Left renal pelvis (tissue), 4 donors: ENCODE data around the gene SBF2. TPM values are rescaled to one million over a fixed set of nuclear protein-coding genes. Genes with fewer than 3 reads are reported as not detected.

ENCODE experiments used
- DNase-seq, 4 donors: peaks; one replicate each; pipeline ENCODE4 v3.0.0-alpha.2; 2013; ENCODE audit warnings: low read depth in 4 of 4, low spot score in 3 of 4
- polyA plus RNA-seq, 4 donors: library from polyadenylated mRNA; unstranded; fragments of 120-200 nt; gene quantifications; one replicate each; pipeline ENCODE4 v1.2.1, GENCODE V29; 2013; ENCODE audit not compliant: insufficient read length in 4 of 4

The SBF2 gene
- polyA plus RNA-seq, 4 donors: 43.2 to 51.3 (median 49.2) TPM

DNA sequence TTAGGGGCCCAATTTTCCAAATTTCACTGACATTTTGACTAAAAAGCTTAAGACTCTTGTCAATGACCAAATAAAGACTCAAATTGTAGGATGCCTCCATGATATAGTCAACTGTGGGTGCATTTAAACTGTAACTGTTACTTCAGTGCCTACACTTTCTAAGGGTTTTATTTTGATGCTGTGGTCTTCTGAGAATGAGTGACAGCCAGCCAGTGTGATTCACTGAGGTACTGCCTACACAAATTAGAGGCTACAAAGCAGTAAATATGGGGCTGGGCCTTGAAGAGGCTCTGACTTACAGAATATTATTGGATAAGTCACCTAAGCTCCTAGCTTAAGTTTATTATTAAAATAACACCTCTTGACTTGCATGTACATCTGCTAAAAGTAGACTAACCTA lies 419.6 kb downstream of the SBF2 start:
- no peak for DNase-seq

DNA sequence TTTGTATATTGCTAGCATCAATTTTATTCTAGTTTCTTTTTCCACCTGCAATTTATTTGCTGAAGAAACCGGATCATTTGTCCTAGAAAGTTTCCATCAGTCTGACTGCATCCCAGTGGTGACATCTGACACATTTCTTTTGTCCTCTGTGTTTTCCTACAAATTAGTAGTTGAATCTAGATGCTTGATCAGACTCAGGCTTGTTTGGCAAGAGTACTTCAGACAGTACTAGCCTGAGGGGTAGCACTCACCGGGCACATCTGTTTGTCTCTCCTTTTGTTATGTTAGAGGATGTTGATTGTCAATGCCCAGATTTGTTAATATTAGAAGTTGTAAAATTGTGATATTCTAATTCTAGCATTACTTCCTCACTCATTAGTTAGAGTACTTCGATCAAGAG lies 425.4 kb downstream of the SBF2 start:
- DNase-seq: no peak

DNA sequence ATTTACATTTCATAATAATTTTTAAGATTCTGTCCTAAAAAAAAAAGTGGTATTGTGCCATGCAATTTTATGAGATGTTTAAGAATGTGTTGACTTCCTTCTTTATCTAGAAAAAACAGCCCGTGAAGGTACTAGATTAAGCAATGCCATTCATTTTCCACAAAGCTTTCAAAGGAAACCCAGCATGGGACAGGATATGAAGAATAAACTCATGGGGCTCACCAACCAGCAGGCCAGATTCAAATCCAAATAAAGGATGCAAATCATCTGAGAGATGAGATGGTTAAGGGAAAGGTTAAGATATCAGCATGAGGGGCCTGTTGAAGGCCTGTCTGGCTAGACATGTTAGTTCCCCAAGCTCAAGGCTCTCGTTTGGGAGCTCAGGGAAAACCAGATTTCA lies 431.0 kb downstream of the SBF2 start:
- no peak for DNase-seq

DNA sequence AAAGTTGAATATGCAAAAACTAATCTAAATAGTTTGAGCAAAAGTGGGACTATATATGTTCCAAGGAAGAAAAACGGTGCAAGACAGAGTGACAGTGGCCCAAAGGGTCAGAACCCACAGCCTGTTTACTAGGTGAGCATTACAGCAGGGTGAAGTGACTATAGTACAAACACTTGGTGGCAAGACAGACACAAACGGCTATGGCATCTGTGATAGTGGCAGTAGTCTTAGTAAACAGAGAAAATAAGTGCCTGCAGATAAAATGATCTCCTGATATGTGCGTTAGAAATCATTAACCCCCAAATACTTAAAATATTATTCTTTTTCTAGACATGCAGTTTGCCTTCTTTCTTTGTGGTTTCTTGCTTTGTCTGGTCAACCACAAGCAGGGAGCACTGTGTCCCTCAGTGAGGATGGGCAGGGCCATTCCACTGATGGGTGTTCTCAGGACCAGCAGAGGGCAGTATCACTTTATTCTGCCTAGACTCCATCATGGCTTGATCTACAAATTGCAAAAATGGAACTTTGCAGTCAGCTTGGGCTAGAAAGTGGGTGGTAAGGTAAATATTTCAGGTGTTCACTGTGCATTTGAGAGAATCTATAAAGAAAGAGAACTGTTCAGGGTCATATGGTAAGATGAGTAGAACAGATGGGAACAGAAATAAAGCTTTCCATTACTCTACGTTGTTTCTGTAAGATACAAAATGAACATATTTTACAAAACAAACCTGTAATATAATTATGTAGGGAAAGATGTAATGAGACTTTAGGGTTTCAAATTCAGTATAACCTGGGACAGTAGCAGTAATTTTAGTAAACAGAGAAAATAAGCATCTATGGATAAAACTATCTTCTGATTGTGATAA lies 431.9 kb downstream of the SBF2 start:
- no peak for DNase-seq

DNA sequence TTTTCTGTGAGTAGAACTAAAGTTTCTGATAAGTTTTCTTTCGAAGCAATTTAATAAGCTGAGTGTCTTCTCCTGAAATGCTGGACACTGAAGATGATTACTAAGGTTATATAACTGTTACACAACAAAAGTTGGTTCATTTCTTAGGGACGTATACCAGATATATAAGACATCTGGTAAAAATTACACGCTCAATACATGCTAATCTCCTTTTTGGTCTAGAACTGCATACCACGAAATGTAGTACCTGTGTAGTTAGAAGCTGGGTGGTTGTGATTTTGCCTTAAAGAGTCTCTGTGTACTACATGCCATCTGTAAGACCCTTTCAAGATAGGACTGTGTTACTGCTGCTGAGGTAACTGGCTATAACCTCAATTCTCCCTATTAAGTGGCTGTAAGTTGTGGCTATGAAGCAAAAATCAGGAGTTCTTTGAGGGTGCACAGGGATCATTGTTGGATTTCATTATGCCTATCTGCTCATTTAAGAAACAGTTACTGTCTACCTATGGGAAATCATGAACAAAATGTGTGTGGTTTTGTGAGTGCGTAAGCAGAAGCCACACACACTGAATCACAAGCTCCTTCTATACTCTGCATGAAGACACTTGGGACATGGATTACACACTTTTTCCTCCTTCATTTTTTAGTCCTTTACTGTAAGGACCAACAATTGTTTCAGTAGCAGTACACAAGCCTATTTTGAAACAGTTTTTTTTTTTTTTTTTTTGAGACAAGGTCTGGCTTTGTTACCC lies 434.3 kb downstream of the SBF2 start:
- no peak for DNase-seq

DNA sequence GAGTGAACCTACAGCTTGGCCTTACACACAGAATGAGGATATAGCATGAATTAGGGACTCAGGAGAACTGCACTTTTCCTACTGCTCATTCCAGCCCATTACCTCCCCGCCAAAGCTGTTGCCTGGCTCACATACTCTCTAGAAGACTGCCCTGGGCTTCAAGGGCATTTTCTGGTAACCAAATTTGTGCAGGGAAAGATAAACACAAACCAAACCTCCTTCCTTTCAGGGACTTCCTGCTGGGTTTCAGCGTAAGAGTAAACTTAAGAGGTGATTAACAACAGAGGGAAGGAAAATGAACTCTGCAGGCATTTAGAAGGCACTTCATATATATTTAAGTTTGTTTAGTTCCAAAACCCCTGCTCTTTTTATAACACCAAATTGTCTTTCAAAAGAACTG lies 435.2 kb downstream of the SBF2 start:
- DNase-seq: no peak

DNA sequence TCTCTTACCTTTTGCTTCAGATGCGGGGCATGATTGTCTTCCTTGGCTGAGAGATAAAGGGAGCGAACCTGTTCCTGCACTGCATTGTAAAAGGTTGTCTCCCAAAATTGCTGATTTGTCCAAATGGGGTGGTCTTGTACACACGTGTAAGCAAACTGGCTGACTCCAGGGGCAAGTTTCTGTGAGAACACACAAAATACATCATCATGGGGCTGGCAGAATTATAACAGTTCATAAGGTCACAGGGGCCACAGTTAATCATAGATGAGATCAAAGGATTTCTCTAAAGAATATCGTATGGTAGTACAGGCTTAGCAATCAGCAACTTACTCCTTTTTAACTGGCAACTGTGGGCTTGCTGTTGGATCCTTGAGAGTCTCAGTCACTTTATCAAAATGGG lies 435.8 kb downstream of the SBF2 start:
- DNase-seq: no peak

DNA sequence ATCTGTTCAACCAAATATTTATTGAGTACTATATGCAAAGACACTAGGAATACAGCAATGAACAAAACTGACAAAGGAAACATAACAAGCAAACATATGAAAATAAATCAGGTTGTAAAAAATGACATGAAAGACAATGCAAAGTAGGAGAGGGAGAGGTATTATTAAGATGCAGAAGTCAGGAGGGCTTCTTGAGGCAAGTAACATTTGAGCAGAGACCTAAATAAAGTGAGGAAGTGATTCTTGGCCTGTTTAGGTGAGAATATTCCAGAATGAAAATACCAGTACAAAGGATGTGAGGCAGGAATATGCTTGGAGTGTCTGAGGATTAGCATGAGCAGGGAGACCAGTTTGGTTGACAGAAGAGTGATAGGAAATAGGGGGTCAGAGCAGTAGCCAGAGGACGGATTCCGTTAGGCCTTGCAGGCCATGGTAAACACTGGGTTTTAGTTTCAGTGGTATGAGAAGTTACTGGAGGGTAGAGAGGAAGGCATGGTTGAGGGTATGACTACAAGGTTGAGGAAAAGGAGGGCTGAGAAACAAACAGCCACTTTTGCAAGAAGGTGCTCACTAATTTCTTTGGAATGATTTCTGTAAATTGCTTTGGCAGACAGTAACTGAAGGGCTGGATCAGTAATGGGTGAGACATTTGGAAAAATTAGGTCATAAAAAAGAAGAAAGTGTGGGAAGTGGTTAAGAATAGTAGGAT lies 438.3 kb downstream of the SBF2 start:
- no peak for DNase-seq

DNA sequence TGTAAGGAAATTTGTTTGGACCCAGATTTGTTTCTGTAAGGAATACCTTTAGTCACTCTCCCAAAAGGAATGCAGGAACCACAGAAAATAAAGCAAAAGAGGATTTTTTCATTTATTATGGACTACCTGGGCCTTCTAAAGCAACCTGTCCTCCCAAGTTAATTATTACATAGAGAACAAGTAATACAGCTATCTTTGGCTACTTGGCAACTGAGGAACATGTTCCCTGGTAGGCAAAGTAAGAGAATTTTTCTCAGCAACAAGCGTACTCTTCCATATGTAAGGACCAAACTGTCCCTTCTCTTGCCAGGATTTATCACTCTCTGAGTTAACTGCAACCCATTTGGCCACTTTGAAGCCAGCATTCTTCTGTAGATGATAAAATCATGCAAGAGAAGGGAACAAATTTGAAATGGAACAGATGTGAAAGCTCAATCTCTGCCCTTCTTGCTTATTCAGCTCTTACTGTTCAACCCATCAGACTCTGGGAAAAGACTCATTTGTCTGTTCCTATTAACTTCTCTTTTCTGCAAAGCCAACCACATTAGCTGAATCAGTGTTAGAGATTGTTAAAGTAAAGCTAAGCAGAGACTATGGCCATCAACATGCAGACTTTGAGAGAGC lies 440.0 kb downstream of the SBF2 start:
- no peak for DNase-seq

DNA sequence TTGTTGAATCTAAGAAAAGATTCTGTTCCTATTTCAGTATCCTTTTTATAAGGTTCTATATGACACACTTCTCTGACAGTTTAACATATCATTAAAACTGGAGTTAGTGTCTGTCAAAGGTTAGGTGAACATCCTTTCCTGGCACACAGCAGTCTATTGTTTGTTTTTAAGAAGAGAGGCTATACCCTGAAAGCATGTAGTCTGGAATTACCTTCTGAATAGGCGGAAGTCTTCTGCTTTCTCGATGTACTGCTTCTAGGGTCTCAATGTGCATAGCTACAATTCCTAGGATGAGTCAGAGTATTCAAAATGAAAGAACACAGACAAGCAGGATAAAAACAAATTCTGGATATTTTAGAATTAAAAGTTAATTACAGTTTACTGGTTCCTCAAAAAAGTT lies 441.6 kb downstream of the SBF2 start:
- no peak for DNase-seq

DNA sequence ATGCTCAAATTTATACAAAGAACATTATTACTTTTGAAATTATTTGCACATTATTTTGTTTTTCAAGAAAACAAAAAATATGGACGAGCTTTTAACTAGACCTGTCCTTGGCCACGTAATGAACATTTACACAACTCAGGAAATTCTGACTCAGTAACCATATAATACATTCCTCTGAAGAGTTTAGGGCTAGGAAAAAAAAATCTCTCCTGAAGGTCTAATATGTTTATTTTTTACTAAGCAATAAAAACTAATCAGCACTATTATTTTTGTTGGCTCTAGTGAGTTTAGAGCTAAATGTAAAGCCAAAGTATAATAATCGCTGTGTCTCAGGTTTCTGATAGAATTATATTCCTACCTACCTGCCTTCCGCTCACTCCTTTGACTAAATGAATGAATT lies 442.7 kb downstream of the SBF2 start:
- no peak for DNase-seq

DNA sequence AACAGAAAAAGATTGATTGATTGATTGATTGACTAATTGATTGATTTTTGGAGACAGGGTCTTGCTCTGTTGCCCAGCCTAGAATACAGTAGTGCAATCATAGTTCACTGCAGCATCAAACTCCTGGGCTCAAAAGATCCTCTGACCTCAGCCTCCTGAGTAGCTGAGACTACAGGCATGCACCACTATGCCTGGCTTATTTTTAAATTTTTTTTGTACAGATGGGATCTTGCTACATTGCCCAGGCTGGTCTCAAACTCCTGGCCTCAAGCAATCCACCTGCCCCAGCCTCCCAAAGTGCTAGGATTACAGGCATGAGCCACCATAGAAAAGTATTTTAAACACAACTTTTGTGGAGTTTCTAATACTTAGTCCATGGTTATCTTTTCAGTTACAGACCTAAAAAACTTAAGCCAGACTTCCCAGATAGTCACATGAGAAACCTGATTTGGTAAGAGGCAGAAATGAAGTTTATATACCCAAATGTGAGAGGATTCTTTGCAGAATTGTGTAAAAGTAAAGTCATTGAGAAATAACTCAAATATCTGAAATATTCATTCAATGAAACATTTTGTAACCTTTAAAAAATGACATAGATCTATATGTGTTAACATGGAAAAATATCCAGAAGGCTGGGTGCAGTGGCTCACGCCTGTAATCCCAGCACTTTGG lies 443.7 kb downstream of the SBF2 start:
- DNase-seq: no peak

DNA sequence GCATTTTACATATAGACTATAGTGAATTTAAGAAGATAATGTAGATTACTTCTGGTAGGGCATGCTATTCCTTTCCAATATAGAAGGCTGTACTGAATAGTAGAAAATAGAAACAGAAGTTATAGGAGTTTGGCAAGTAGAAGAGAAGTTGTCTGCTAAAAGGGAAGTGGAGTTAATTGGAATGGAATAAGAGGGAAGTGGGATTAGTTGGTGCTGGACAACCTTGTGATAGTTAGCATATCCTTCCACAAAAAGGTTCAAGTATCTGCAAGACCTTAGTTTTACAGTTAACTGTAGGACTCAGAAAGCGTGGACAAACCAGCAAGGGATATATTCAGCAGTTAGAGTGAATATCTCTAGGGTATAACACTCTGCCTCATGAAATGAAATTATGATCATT lies 444.6 kb downstream of the SBF2 start:
- no peak for DNase-seq

DNA sequence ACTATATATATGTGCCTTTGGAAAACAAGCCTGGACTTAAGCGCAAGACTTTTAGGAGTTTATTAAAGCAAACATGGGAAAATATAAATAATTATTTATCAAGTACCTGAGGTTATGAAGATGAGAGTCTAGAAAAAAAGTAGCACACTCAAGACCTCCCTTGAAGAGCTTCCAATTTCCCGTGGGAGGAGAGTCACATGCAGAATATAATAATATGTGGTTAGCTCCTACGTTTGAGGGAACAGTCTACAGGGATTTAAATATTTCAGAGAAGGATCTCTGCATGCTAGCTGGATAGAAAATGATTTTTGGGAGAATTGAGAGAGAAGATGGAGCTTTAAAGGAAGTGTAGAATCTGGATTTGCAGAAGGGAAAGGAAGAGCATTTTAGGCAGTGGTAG lies 446.4 kb downstream of the SBF2 start:
- DNase-seq: no peak

DNA sequence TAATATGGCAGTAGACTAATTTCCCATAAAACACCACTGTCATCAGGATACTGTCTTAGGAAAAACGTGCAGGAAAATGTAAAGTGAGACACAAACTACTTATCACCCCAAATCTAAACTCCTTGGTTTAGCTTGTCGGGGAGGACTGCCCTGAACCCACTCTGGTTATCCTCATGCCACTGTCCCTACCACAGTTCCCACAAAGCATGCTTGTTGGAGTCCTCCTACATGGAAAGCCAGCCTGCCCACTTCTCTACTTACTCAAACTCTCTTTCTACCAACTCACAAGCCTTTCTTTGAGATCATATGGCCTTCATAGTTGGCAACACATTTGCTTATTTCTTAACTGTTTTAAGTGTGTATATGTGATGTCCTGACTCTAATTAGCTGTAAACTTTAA lies 451.1 kb downstream of the SBF2 start:
- DNase-seq: no peak

DNA sequence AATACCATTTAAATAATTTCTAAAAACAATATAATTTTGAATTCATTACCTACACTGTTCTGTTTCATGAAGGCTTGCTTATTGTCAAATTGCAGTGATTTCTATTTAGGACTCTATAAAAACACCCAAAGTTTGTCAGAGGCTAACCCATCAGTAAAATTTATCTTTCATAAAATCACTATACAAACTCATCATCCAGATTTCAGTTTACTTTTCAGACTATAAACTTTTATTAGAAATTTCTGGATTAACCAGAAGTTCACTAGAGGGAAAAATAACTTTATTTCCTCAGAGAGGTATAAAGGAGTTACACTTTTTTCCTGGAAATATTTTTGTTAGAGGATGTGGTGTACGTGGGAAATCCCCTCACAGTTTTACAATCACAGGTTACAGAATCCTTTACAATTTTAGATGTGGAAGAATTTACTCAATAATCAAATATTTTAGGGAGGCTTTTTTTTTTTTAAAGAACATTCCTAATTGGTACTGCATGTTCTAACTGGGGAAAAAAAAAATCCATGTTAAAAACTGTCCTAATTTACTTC lies 453.5 kb downstream of the SBF2 start:
- no peak for DNase-seq

DNA sequence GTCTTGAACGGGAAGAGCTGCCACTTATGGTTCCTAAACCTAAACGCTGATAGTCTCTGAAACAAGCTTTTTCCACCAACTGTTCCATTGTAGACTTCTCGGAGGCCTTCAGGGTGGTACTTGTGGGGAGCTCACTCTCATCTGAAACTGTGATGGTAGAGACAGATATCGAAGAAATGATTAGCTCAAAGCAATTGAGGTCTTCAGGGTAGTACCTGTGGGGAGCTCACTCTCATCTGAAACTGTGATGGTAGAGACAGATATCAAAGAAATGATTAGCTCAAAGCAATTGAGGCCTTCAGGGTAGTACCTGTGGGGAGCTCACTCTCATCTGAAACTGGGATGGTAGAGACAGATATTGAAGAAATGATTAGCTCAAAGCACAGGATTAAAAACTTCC lies 454.5 kb downstream of the SBF2 start:
- DNase-seq: no peak

DNA sequence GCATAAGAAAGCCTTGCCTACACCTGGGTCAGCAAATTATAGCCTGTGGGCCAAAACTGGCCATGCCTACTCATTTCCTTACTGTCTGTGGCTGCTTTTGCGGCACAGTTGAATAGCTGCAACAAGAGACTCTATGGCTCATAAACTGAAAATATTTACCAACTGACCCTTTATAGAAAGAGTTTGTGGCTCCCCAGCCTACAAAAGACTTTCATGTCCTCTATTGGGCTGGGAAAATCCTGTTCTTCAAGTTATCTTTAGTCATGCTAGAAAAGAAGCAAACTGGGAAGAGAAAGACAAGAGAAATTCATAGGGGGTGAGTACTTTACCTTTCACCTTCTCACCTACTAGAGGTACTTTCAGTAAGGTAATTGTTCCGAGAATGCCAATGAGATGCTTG lies 455.1 kb downstream of the SBF2 start:
- DNase-seq: no peak

DNA sequence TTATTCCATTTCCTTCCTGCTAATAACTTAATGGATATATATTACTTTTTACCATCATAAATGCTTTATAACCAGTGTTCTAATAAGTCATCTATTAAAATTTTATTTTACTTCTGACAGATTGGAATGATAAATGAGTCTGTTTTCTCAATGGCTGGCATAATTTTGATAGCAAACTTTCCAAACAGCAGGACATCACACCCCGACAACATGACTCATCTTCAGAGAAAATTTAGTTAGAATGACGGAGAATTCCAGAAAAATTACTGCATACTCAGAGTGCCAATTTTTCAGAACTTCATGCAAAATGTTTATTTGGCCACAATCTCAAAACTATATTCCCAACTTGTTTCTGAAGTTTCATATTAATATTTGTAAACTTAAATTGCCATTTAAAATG lies 455.8 kb downstream of the SBF2 start:
- no peak for DNase-seq

DNA sequence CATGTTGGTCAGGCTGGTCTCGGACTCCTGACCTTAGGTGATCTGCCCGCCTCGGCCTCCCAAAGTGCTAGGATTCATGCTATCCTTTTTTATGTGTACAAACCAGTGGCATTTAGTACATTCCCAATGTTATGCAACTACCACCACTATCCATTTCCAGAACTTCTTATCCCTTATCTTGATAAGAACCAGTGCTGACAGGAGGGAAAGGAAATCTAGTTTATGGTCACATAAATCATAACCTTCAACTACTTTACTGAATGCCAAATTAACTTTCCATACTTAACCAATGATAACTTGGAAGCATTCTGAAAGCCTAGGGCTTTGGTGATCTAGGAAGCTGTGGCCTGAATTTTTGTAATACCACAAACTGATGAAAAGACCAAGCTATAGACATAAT lies 459.7 kb downstream of the SBF2 start:
- DNase-seq: no peak
